ENCODE data around the gene PM20D2.

DNA sequence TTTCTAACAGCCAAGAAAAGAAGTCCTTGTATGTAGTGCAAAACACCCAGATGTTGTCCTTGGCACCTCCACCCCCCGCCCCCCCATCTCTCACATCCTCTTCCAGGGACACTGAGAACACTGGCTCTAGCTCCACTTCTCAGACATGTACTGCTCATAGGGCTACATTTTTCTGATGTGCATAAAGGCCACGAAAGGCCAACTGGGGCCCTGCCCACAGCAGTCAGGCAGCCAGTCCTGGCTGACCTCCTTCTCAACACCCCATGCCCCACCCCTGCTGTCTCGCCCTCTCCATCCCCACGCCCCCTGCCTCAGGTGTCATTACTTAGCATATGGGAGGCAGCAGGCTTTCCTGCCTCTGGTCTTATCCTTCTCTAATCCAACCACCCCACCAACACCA is 60.0 kb downstream of the PM20D2 start:
- no peak for TF ChIP-seq ZNF555 (tag by site-specific recombination; conservative IDR thresholded peaks at IDR 0.05)
- no peak for TF ChIP-seq ZFP37 (tag by site-specific recombination; IDR thresholded peaks at IDR 0.05)
- no peak for TF ChIP-seq ZNF274 (IDR thresholded peaks at IDR 0.05; ENCODE audit: low read length)
- TF ChIP-seq ZNF274 (tag by site-specific recombination; IDR thresholded peaks at IDR 0.05; ENCODE audit: borderline replicate concordance) = no peak
- TF ChIP-seq, protein P1, sequence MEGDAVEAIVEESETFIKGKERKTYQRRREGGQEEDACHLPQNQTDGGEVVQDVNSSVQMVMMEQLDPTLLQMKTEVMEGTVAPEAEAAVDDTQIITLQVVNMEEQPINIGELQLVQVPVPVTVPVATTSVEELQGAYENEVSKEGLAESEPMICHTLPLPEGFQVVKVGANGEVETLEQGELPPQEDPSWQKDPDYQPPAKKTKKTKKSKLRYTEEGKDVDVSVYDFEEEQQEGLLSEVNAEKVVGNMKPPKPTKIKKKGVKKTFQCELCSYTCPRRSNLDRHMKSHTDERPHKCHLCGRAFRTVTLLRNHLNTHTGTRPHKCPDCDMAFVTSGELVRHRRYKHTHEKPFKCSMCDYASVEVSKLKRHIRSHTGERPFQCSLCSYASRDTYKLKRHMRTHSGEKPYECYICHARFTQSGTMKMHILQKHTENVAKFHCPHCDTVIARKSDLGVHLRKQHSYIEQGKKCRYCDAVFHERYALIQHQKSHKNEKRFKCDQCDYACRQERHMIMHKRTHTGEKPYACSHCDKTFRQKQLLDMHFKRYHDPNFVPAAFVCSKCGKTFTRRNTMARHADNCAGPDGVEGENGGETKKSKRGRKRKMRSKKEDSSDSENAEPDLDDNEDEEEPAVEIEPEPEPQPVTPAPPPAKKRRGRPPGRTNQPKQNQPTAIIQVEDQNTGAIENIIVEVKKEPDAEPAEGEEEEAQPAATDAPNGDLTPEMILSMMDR (tag by site-specific recombination; IDR thresholded peaks at IDR 0.05) = no peak
- TF ChIP-seq ZNF560 (tag by site-specific recombination; IDR thresholded peaks at IDR 0.05; ENCODE audit: borderline replicate concordance) = no peak
- no peak for TF ChIP-seq MZF1 (tag by site-specific recombination; IDR thresholded peaks at IDR 0.05; ENCODE audit: borderline replicate concordance)
- TF ChIP-seq ZNF785 (tag by site-specific recombination; IDR thresholded peaks at IDR 0.05) = no peak
- TF ChIP-seq SCRT2 (tag by site-specific recombination; IDR thresholded peaks at IDR 0.05) = no peak
- no peak for TF ChIP-seq GLI2 (tag by site-specific recombination; IDR thresholded peaks at IDR 0.05; ENCODE audit: borderline replicate concordance, low read depth)
- TF ChIP-seq ZNF514 (tag by site-specific recombination; IDR thresholded peaks at IDR 0.05) = no peak
- no peak for TF ChIP-seq ZEB2 (tag by site-specific recombination; IDR thresholded peaks at IDR 0.05)
- TF ChIP-seq, protein P2, sequence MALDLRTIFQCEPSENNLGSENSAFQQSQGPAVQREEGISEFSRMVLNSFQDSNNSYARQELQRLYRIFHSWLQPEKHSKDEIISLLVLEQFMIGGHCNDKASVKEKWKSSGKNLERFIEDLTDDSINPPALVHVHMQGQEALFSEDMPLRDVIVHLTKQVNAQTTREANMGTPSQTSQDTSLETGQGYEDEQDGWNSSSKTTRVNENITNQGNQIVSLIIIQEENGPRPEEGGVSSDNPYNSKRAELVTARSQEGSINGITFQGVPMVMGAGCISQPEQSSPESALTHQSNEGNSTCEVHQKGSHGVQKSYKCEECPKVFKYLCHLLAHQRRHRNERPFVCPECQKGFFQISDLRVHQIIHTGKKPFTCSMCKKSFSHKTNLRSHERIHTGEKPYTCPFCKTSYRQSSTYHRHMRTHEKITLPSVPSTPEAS (tag by site-specific recombination; IDR thresholded peaks at IDR 0.05) = no peak
